ENCODE data around the gene SPATS2L. TPM values are rescaled to one million over a fixed set of nuclear protein-coding genes. Genes with fewer than 3 reads are reported as not detected.

The SPATS2L gene
- total RNA-seq, 1 donor from 2014 or later = 77.3 TPM

GRCh38 chr2:200360364-200360763 is 53.9 kb downstream of the SPATS2L start:
- no peak for DNase-seq (ENCODE audit: low read depth)
- no peaks in the 10 kb centered on the region for H3K36me3 ChIP-seq (ENCODE audit: control insufficient read depth, insufficient read depth, low read length)
- no peaks in the 10 kb centered on the region for H3K27me3 ChIP-seq (ENCODE audit: control insufficient read depth, insufficient read depth, low read length)
- TF ChIP-seq CTCF (IDR thresholded peaks at IDR 0.05; ENCODE audit: insufficient read depth, low read length, poor library complexity, severe bottlenecking) = no peak
- H3K4me3 ChIP-seq (ENCODE audit: low read depth, low read length) = no peak overlapping the region

DNA sequence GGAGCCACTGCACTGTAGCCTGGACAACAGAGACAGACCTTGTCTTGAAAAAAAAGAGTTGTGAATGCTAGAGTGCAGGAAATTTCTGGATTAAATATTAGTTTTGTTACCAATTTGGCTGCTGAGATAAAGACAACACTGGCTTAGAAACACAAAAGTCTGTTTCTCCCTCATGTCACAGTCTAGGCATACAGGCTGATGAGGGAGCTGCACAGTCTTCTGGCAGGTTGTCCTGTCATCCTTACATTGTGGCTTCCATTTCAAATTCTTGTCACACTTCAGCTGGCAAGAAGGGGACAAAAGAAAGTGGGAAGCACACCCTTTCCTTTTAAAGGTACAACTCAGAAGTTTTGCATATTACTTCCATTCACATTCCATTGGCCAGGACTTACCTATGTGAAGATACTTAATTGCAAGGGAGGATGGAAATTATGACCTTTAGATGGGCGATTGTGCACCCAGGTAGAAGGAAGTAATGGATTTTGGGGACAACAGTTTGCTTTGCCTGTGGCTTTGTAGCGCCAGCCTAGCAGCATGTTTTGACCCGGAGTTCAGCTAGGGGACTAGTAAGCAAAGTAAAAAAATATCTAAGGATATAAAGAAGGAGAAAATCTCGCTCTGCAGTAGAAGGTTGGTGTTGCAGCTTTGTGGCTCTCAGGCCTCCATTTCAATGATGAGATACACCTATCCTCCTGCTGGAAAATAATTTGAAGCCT is 55.9 kb downstream of the SPATS2L start:
- no peaks in the 10 kb centered on the region for H3K27me3 ChIP-seq (ENCODE audit: control insufficient read depth, insufficient read depth, low read length)

DNA sequence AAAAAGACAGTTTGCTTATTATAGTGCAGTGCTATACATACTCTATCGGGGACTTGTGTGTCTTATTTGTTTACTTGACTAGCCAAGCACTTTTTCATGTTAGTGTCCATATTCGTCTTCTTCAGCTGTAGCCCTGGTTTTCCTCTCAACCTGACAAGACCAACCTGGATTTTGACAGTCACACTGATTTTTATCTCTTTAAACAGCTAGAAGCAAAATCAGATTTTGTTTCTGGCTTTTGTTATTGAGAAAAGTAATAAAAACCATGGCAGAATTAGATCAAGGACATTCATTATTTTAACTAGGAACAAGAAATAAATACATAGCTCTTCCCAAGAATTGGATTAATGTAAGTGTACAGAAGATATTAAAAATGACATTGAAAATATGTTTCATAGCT is 56.8 kb downstream of the SPATS2L start:
- no peak overlapping the region for H3K4me3 ChIP-seq (ENCODE audit: low read depth, low read length)
- no peak for TF ChIP-seq CTCF (IDR thresholded peaks at IDR 0.05; ENCODE audit: insufficient read depth, low read length, poor library complexity, severe bottlenecking)
- H3K36me3 ChIP-seq (ENCODE audit: control insufficient read depth, insufficient read depth, low read length) = no peaks in the 10 kb centered on the region
- no peak for DNase-seq (ENCODE audit: low read depth)
- H3K27me3 ChIP-seq (ENCODE audit: control insufficient read depth, insufficient read depth, low read length) = no peaks in the 10 kb centered on the region

More for the DNA sequence above, 55.9 kb downstream of the SPATS2L start:
- H3K4me3 ChIP-seq (ENCODE audit: low read depth, low read length) = no peak overlapping the region
- DNase-seq (ENCODE audit: low read depth) = no peak
- H3K36me3 ChIP-seq (ENCODE audit: control insufficient read depth, insufficient read depth, low read length) = no peaks in the 10 kb centered on the region
- TF ChIP-seq CTCF (IDR thresholded peaks at IDR 0.05; ENCODE audit: insufficient read depth, low read length, poor library complexity, severe bottlenecking) = no peak

- Histone ChIP-seq H3K4me3 (ENCODE audit: low read depth, low read length) (no peak overlapping the region), H3K36me3 (ENCODE audit: control insufficient read depth, insufficient read depth, low read length) (no peaks in the 10 kb centered on the region), H3K27me3 (ENCODE audit: control insufficient read depth, insufficient read depth, low read length) (no peaks in the 10 kb centered on the region)
- DNase-seq (ENCODE audit: low read depth) = no peak
- TF ChIP-seq CTCF (IDR thresholded peaks at IDR 0.05; ENCODE audit: insufficient read depth, low read length, poor library complexity, severe bottlenecking) = no peak
These were observed 57.6 kb downstream of the SPATS2L start for GRCh38 chr2:200364142-200364541.

GRCh38 chr2:200364620-200365019 is 58.1 kb downstream of the SPATS2L start:
- Histone ChIP-seq H3K27me3 (ENCODE audit: control insufficient read depth, insufficient read depth, low read length) (no peaks in the 10 kb centered on the region), H3K36me3 (ENCODE audit: control insufficient read depth, insufficient read depth, low read length) (no peaks in the 10 kb centered on the region), H3K4me3 (ENCODE audit: low read depth, low read length) (no peak overlapping the region)
- TF ChIP-seq CTCF (IDR thresholded peaks at IDR 0.05; ENCODE audit: insufficient read depth, low read length, poor library complexity, severe bottlenecking) = no peak
- DNase-seq (ENCODE audit: low read depth) = no peak

DNA sequence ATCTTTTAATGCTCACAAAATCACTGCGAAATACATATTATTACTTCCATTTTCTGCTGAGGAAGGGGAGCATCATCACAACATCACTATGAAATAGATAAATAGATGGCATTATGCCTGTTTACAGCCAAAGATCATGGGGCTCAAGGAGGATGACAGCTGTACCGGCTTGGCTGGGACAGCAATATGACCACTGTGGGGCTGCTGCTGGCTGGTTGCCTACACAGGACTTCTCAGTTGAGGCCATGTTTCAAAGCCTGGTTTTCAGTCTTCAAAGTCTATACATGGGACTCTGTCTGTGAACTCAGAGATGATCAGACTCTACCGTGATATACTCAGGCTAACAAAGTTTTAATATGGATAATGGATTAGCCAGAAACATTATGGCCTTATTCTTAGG is 58.7 kb downstream of the SPATS2L start:
- DNase-seq (ENCODE audit: low read depth) = no peak
- Histone ChIP-seq H3K27me3 (ENCODE audit: control insufficient read depth, insufficient read depth, low read length) (no peaks in the 10 kb centered on the region), H3K36me3 (ENCODE audit: control insufficient read depth, insufficient read depth, low read length) (no peaks in the 10 kb centered on the region), H3K4me3 (ENCODE audit: low read depth, low read length) (no peak overlapping the region)
- no peak for TF ChIP-seq CTCF (IDR thresholded peaks at IDR 0.05; ENCODE audit: insufficient read depth, low read length, poor library complexity, severe bottlenecking)
